ENCODE measurements around the gene TTC33.
A peak's percentile ranks its signal among the peaks of the same experiment; 100 is the strongest.

Gene TTC33

GRCh38 chr5:40514976-40515375 is 240.8 kb downstream of the TTC33 start:
- DNase-seq (ENCODE audit: low spot score) = no peak

GRCh38 chr5:40511801-40512200 is 244.0 kb downstream of the TTC33 start:
- DNase-seq (ENCODE audit: low spot score) = no peak

GRCh38 chr5:40507095-40507494 is 248.7 kb downstream of the TTC33 start:
- DNase-seq (ENCODE audit: low spot score) = no peak

- DNase-seq (ENCODE audit: low spot score) = no peak
Measured at GRCh38 chr5:40505031-40505430, 250.7 kb downstream of the TTC33 start.

- DNase-seq (ENCODE audit: low spot score) = no peak
Measured at GRCh38 chr5:40503439-40503838, 252.3 kb downstream of the TTC33 start.

GRCh38 chr5:40502736-40503135 is 253.0 kb downstream of the TTC33 start:
- no peak for DNase-seq (ENCODE audit: low spot score)

GRCh38 chr5:40501711-40502444 is 253.9 kb downstream of the TTC33 start:
- DNase-seq (ENCODE audit: low spot score) = no peak

- no peak for DNase-seq (ENCODE audit: low spot score)
Measured at GRCh38 chr5:40499518-40500273, 256.1 kb downstream of the TTC33 start.

GRCh38 chr5:40499007-40499406 is 256.8 kb downstream of the TTC33 start:
- DNase-seq (ENCODE audit: low spot score) = no peak

GRCh38 chr5:40497573-40497972 is 258.2 kb downstream of the TTC33 start:
- DNase-seq (ENCODE audit: low spot score) = peak; percentile 11

- DNase-seq (ENCODE audit: low spot score) = no peak
Measured at GRCh38 chr5:40495237-40495635, 260.5 kb downstream of the TTC33 start.

GRCh38 chr5:40494631-40495236 is 261.0 kb downstream of the TTC33 start:
- DNase-seq (ENCODE audit: low spot score) = no peak

GRCh38 chr5:40492056-40492455 is 263.7 kb downstream of the TTC33 start:
- no peak for DNase-seq (ENCODE audit: low spot score)

GRCh38 chr5:40491644-40492043 is 264.1 kb downstream of the TTC33 start:
- DNase-seq (ENCODE audit: low spot score) = no peak

GRCh38 chr5:40490464-40491111 is 265.2 kb downstream of the TTC33 start:
- DNase-seq (ENCODE audit: low spot score) = no peak

GRCh38 chr5:40489421-40489820 is 266.3 kb downstream of the TTC33 start:
- DNase-seq (ENCODE audit: low spot score) = no peak

GRCh38 chr5:40486437-40487275 is 269.1 kb downstream of the TTC33 start:
- no peak for DNase-seq (ENCODE audit: low spot score)

GRCh38 chr5:40485021-40485998 is 270.5 kb downstream of the TTC33 start:
- DNase-seq (ENCODE audit: low spot score) = no peak

GRCh38 chr5:40484495-40484894 is 271.3 kb downstream of the TTC33 start:
- DNase-seq (ENCODE audit: low spot score) = no peak

- DNase-seq (ENCODE audit: low spot score) = no peak
Measured at GRCh38 chr5:40483316-40483715, 272.4 kb downstream of the TTC33 start.

Measured in hepatic stellate cell (primary cell).